Amygdala (tissue), 56 donors: ENCODE data around the gene CIAO3.
A peak's percentile ranks its signal among the peaks of the same experiment; 100 is the strongest.

Experiments
- DNase-seq, 56 donors: peaks; one replicate each; lab custom pipeline; 2025; lab: John Stamatoyannopoulos, UW

The CIAO3 gene

GRCh38 chr16:714558-715476 lies 26.0 kb downstream of the CIAO3 start, which contains the start of gene METRN:
TSS of gene METRN (plus strand) at chr16:715118. CDS start at chr16:715290, 172 bp downstream.
- DNase-seq, result peak; percentile 26 to 94 (median 80)

- no peak for DNase-seq
Observed at GRCh38 chr16:714079-714478, 26.7 kb downstream of the CIAO3 start.

GRCh38 chr16:712740-713250 lies 28.0 kb downstream of the CIAO3 start:
- DNase-seq, result peak in 1 of 56 donors; percentile 20

GRCh38 chr16:711548-712320 lies 29.1 kb downstream of the CIAO3 start:
- DNase-seq, result peak in 47 of 56 donors; percentile 16 to 86 (median 54)

GRCh38 chr16:711084-711483 lies 29.7 kb downstream of the CIAO3 start:
- DNase-seq, result no peak

GRCh38 chr16:710500-711075 lies 30.2 kb downstream of the CIAO3 start:
- DNase-seq, result no peak

- DNase-seq, result peak in 53 of 56 donors; percentile 14 to 91 (median 80)
Observed at GRCh38 chr16:709566-710499, 31.0 kb downstream of the CIAO3 start.

- DNase-seq, result no peak
Observed at GRCh38 chr16:708959-709358, 31.8 kb downstream of the CIAO3 start.

- no peak for DNase-seq
Observed at GRCh38 chr16:708019-708418, 32.8 kb downstream of the CIAO3 start.

GRCh38 chr16:707062-707538 lies 33.7 kb downstream of the CIAO3 start:
- DNase-seq, result no peak

- no peak for DNase-seq
Observed at GRCh38 chr16:706189-707061, 34.4 kb downstream of the CIAO3 start.

GRCh38 chr16:705431-706188 lies 35.2 kb downstream of the CIAO3 start, which contains the start of gene FBXL16:
TSS of gene FBXL16 (minus strand) at chr16:705801. CDS start at chr16:697405, 8,396 bp downstream.
- peak in 32 of 56 donors; percentile 16 to 76 (median 54) for DNase-seq

GRCh38 chr16:704552-705380 lies 36.0 kb downstream of the CIAO3 start:
- no peak for DNase-seq

GRCh38 chr16:704047-704446 lies 36.8 kb downstream of the CIAO3 start:
- no peak for DNase-seq

GRCh38 chr16:703406-703805 lies 37.4 kb downstream of the CIAO3 start:
- peak in 6 of 56 donors; percentile 17 to 35 (median 30) for DNase-seq

GRCh38 chr16:702341-702740 lies 38.5 kb downstream of the CIAO3 start:
- no peak for DNase-seq
